K562 (cell line): ENCODE data around the gene OR4D9. TPM values are rescaled to one million over a fixed set of nuclear protein-coding genes. Genes with fewer than 3 reads are reported as not detected.

Source experiments
- ATF7 ChIP-seq: fragments of 450-650 bp; IDR thresholded peaks from 2 replicates; pipeline ENCODE4 v1.7.1; 2014; ENCODE audit warnings: mild to moderate bottlenecking, moderate library complexity
- BCOR ChIP-seq: fragments of 450-650 bp; IDR thresholded peaks from 2 replicates; pipeline ENCODE4 v1.6.1; 2016
- CHCHD3 ChIP-seq: fragments of 250-450 bp; sonication (Bioruptor Pico); IDR thresholded peaks from 2 replicates; pipeline ENCODE4 v2.1.2; 2022; ENCODE audit warnings: mild to moderate bottlenecking
- DEAF1 ChIP-seq: fragments of 450-650 bp; formaldehyde crosslinking; IDR thresholded peaks from 2 replicates; pipeline ENCODE4 v1.4.0; 2020; ENCODE audit warnings: mild to moderate bottlenecking, moderate library complexity
- ESRRA ChIP-seq: fragments of 450-650 bp; IDR thresholded peaks from 2 replicates; pipeline ENCODE4 v1.6.1; 2014; ENCODE audit warnings: low read depth, mild to moderate bottlenecking, moderate library complexity, borderline replicate concordance
- FUS ChIP-seq: fragments of 200-400 bp; formaldehyde crosslinking; optimal IDR thresholded peaks from 2 replicates; pipeline ENCODE3; 2017; ENCODE audit warnings: low read depth, low read length
- GTF3C2 ChIP-seq: IDR thresholded peaks from 3 replicates; pipeline ENCODE4 v1.6.1; 2011; ENCODE audit warnings: borderline replicate concordance, mild to moderate bottlenecking, moderate library complexity; ENCODE audit not compliant: insufficient read length; ENCODE audit errors: extremely low read depth
- HNRNPK ChIP-seq: fragments of 200-400 bp; formaldehyde crosslinking; IDR thresholded peaks from one replicate; pipeline ENCODE4 v1.6.1; 2018; ENCODE audit warnings: mild to moderate bottlenecking, low read depth, low read length; ENCODE audit not compliant: poor library complexity, severe bottlenecking
- MBD2 ChIP-seq: sonication (generic); IDR thresholded peaks from 2 replicates; pipeline ENCODE4 v1.6.1; 2016; ENCODE audit warnings: low read depth, borderline replicate concordance
- MEIS2 ChIP-seq: fragments of 450-650 bp; IDR thresholded peaks from 2 replicates; pipeline ENCODE4 v1.6.1; 2014; ENCODE audit warnings: mild to moderate bottlenecking; ENCODE audit not compliant: partially characterized antibody
- NBN ChIP-seq: fragments of 450-650 bp; IDR thresholded peaks from 2 replicates; pipeline ENCODE4 v1.6.1; 2016; ENCODE audit warnings: low read depth, mild to moderate bottlenecking
- NFYB ChIP-seq: IDR thresholded peaks from 2 replicates; pipeline ENCODE4 v1.6.1; 2011; ENCODE audit warnings: mild to moderate bottlenecking, moderate library complexity; ENCODE audit not compliant: insufficient read length; ENCODE audit errors: extremely low read depth
- SMAD4 ChIP-seq: fragments of 250-450 bp; sonication (Bioruptor Pico); conservative IDR thresholded peaks from 2 replicates; pipeline ENCODE4 v1.8.0; 2021; ENCODE audit warnings: inconsistent platforms, mild to moderate bottlenecking, moderate library complexity
- SMARCE1 ChIP-seq: fragments of 450-650 bp; IDR thresholded peaks from 2 replicates; pipeline ENCODE4 v1.7.1; 2016; ENCODE audit warnings: mild to moderate bottlenecking
- TBP ChIP-seq: optimal IDR thresholded peaks from 2 replicates; pipeline ENCODE3; 2011; ENCODE audit warnings: low read depth, low read length, improper control_type of control experiment
- USF1 ChIP-seq: sonication (generic); formaldehyde crosslinking; IDR thresholded peaks from 2 replicates; pipeline ENCODE4 v1.9.0; 2022; ENCODE audit warnings: mild to moderate bottlenecking, missing genetic modification reagents
- ZBTB8A ChIP-seq: fragments of 450-650 bp; IDR thresholded peaks from 2 replicates; pipeline ENCODE4 v1.6.1; 2018; ENCODE audit warnings: mild to moderate bottlenecking, moderate library complexity; ENCODE audit not compliant: partially characterized antibody
- ZNF311 ChIP-seq: fragments of 250-450 bp; sonication (Bioruptor Pico); IDR thresholded peaks from 2 replicates; pipeline ENCODE4 v1.4.0; 2020; ENCODE audit warnings: mild to moderate bottlenecking, moderate library complexity
- ZNF584 ChIP-seq: fragments of 200-800 bp; sonication (Bioruptor generic); IDR thresholded peaks from 2 replicates; pipeline ENCODE4 v1.6.1; 2016; ENCODE audit warnings: low read depth, mild to moderate bottlenecking, missing genetic modification characterization, missing compliant biosample characterization
- ZNF644 ChIP-seq: fragments of 200-800 bp; sonication (Bioruptor generic); IDR thresholded peaks from 2 replicates; pipeline ENCODE4 v1.6.1; 2016; ENCODE audit warnings: low read depth, missing genetic modification characterization, missing compliant biosample characterization
- ZNF79 ChIP-seq: fragments of 250-450 bp; sonication (Bioruptor Pico); IDR thresholded peaks from 2 replicates; pipeline ENCODE4 v1.4.0; 2020; ENCODE audit warnings: low read depth, mild to moderate bottlenecking, moderate library complexity
- polyA plus RNA-seq, 8 experiments: library from polyadenylated mRNA; depleted of rRNA in 4 of 8; stranded (reverse) in 5 of 8; unstranded in 3 of 8; fragments of >200 nt; fragmentation: Nextera tagmentation in 2 of 8; fragmentation: Illumina TruSeq in 1 of 8; extraction: Ambion mirVana in 2 of 8; extraction: Trizol in 1 of 8; gene quantifications; 2 replicates each; pipeline versions ENCODE4 v1.2.1 to v1.2.3, GENCODE V29; 2011 to 2014; ENCODE audit warnings: inconsistent platforms in 1 of 8, missing spikeins in 1 of 8
- total RNA-seq, 7 experiments: library from RNA; depleted of rRNA in 6 of 7; stranded (reverse); fragments of >200 nt in 6 of 7; fragmentation: Illumina TruSeq in 2 of 7; extraction: Trizol in 2 of 7; gene quantifications; 2 replicates each; pipeline versions ENCODE4 v1.2.1 to v1.2.3, GENCODE V29; 2011 to 2021; ENCODE audit warnings: low replicate concordance in 1 of 7
- TF ChIP-seq, protein P1 (sequence below): fragments of 450-650 bp; formaldehyde crosslinking; IDR thresholded peaks from 2 replicates; pipeline ENCODE4 v1.4.0; 2020; ENCODE audit warnings: mild to moderate bottlenecking, moderate library complexity

OR4D9 gene
- total and polyA plus RNA-seq, 9 of the 15 experiments (the other 6 are each of a cell fraction or from before 2014, with no cell fraction given), result not detected

- TF ChIP-seq NFYB, result peak; percentile 53
- TF ChIP-seq BCOR, result no peak; the same call in 1 of the 2 replicates
- no peak for TF ChIP-seq ZNF644 (tag)
- peak; percentile 80 for TF ChIP-seq ATF7
- TF ChIP-seq, protein P1, sequence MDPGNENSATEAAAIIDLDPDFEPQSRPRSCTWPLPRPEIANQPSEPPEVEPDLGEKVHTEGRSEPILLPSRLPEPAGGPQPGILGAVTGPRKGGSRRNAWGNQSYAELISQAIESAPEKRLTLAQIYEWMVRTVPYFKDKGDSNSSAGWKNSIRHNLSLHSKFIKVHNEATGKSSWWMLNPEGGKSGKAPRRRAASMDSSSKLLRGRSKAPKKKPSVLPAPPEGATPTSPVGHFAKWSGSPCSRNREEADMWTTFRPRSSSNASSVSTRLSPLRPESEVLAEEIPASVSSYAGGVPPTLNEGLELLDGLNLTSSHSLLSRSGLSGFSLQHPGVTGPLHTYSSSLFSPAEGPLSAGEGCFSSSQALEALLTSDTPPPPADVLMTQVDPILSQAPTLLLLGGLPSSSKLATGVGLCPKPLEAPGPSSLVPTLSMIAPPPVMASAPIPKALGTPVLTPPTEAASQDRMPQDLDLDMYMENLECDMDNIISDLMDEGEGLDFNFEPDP (CRISPR knock-in tag), result no peak
- TF ChIP-seq SMAD4 (CRISPR knock-in tag), result peak; percentile 16; the same call in 1 of the 2 replicates
- TF ChIP-seq MBD2, result peak; percentile 69
- TF ChIP-seq HNRNPK, result no peak
- TF ChIP-seq NBN, result peak; percentile 86
- TF ChIP-seq CHCHD3 (CRISPR knock-in tag), result no peak
- no peak for TF ChIP-seq ZNF79 (CRISPR knock-in tag)
- TF ChIP-seq MEIS2, result peak; percentile 75
- TF ChIP-seq ZNF584 (CRISPR knock-in tag), result peak; percentile 35
- peak; percentile 40 for TF ChIP-seq DEAF1 (CRISPR knock-in tag)
- TF ChIP-seq ZNF311 (CRISPR knock-in tag), result no peak
- peak; percentile 87 for TF ChIP-seq TBP
- no peak for TF ChIP-seq FUS
- TF ChIP-seq USF1 (CRISPR knock-in tag), result no peak
- TF ChIP-seq ZBTB8A, result no peak
- TF ChIP-seq GTF3C2, result no peak
- peak; percentile 92 for TF ChIP-seq SMARCE1
- peak; percentile 68; the same call in 1 of the 2 replicates for TF ChIP-seq ESRRA
These were observed 34.1 kb downstream of the OR4D9 start (continued) for GRCh38 chr11:59545179-59546020.
